SIG-M5 treated with dmso at 0.1 percent for 504 hours (cell line): ENCODE data around the gene MXD1.
A peak's percentile ranks its signal among the peaks of the same experiment; 100 is the strongest.

Source experiments
- DNase-seq: peaks from one replicate; lab custom pipeline; 2025; ENCODE audit not compliant: unreplicated experiment; lab: John Stamatoyannopoulos, UW

Gene MXD1

GRCh38 chr2:69933254-69933828 is 18.4 kb downstream of the MXD1 start:
- DNase-seq, result peak; percentile 38

- peak; percentile 73 for DNase-seq
Measured at GRCh38 chr2:69933839-69934613, 19.1 kb downstream of the MXD1 start.

- DNase-seq, result no peak
Measured at GRCh38 chr2:69934614-69934908, 19.7 kb downstream of the MXD1 start.

- no peak for DNase-seq
Measured at GRCh38 chr2:69935011-69935410, 20.1 kb downstream of the MXD1 start.

- DNase-seq, result no peak
Measured at GRCh38 chr2:69936906-69937305, 22.0 kb downstream of the MXD1 start.

- DNase-seq, result no peak
Measured at GRCh38 chr2:69937968-69938367, 23.1 kb downstream of the MXD1 start.

GRCh38 chr2:69939722-69940121 is 24.8 kb downstream of the MXD1 start:
- DNase-seq, result no peak

GRCh38 chr2:69940691-69941090 is 25.8 kb downstream of the MXD1 start:
- DNase-seq, result no peak

- no peak for DNase-seq
Measured at GRCh38 chr2:69943000-69943842, 28.3 kb downstream of the MXD1 start.

GRCh38 chr2:69943843-69944525 is 29.1 kb downstream of the MXD1 start:
- DNase-seq, result no peak

GRCh38 chr2:69944756-69945155 is 29.8 kb downstream of the MXD1 start:
- no peak for DNase-seq

GRCh38 chr2:69945441-69945840 is 30.5 kb downstream of the MXD1 start:
- DNase-seq, result peak; percentile 79

GRCh38 chr2:69945941-69946340 is 31.0 kb downstream of the MXD1 start:
- DNase-seq, result no peak

GRCh38 chr2:69946351-69947324 is 31.7 kb downstream of the MXD1 start:
- DNase-seq, result peak; percentile 74

- no peak for DNase-seq
Measured at GRCh38 chr2:69947325-69947931, 32.5 kb downstream of the MXD1 start.

- DNase-seq, result no peak
Measured at GRCh38 chr2:69948032-69948962, 33.4 kb downstream of the MXD1 start.

- no peak for DNase-seq
Measured at GRCh38 chr2:69948963-69949645, 34.2 kb downstream of the MXD1 start.

- no peak for DNase-seq
Measured at GRCh38 chr2:69950241-69950640, 35.3 kb downstream of the MXD1 start.
